Measurements from ENCODE around the gene RNU7-1. TPM values are rescaled to one million over a fixed set of nuclear protein-coding genes. Genes with fewer than 3 reads are reported as not detected.

The RNU7-1 gene
- total RNA-seq, 1 donor from 2014 or later, result not detected

DNA sequence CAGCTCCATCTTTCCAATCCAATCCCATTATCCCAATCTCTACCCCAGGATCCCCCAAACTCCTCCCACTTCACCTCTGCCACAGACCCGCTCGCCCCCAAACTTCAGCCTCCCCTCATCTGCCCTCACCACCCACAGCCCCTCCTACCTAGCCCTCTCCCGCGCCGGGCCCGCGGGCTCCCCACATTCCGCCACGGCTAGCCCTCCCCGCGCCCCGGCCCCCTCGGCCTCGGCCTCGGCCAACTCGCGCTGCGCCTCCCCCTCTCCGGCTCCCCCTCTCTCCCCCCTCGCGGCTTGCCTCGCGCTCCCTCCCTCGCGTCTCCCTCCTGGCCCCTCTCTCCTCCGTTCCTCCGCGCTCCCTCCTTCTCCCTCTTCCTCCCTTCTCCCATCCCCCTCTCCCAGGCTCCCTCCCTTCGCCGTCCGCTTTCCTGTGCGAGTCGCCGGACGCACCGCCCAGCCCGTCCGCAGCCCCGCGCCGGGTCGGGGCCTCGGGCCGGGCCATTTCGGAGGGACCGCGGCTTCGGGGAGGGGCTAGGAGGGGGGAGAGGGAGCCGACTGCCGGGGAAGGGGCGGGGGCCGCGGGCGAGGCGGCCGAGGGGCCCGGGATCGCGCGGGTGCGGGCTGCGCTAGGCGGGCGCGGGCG is 16.1 kb upstream of the RNU7-1 start, which contains the start of gene ATN1:
ATN1 (plus strand) TSS at position 581 of the 643 bp plus-strand sequence. CDS start 6,043 bp downstream, outside the sequence.
- DNase-seq (ENCODE audit: low read depth, low spot score), result peak; percentile 57
- peaks cover 76% of the 10 kb centered on the region for H3K4me1 Mint-ChIP-seq
- TF ChIP-seq, protein P1, sequence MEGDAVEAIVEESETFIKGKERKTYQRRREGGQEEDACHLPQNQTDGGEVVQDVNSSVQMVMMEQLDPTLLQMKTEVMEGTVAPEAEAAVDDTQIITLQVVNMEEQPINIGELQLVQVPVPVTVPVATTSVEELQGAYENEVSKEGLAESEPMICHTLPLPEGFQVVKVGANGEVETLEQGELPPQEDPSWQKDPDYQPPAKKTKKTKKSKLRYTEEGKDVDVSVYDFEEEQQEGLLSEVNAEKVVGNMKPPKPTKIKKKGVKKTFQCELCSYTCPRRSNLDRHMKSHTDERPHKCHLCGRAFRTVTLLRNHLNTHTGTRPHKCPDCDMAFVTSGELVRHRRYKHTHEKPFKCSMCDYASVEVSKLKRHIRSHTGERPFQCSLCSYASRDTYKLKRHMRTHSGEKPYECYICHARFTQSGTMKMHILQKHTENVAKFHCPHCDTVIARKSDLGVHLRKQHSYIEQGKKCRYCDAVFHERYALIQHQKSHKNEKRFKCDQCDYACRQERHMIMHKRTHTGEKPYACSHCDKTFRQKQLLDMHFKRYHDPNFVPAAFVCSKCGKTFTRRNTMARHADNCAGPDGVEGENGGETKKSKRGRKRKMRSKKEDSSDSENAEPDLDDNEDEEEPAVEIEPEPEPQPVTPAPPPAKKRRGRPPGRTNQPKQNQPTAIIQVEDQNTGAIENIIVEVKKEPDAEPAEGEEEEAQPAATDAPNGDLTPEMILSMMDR (conservative IDR thresholded peaks at IDR 0.05), result no peak
- H3K27ac Mint-ChIP-seq (ENCODE audit: unreplicated experiment), result peak within 1 kb of the TSS; percentile 98
- peaks cover 3% of the 10 kb centered on the region for H3K36me3 Mint-ChIP-seq (ENCODE audit: low read depth)
- no peaks in the 10 kb centered on the region for H3K27me3 Mint-ChIP-seq (ENCODE audit: low read depth)
- no peaks in the 10 kb centered on the region for H3K9me3 Mint-ChIP-seq
- H3K4me3 Mint-ChIP-seq, result peak within 1 kb of the TSS; percentile 98

DNA sequence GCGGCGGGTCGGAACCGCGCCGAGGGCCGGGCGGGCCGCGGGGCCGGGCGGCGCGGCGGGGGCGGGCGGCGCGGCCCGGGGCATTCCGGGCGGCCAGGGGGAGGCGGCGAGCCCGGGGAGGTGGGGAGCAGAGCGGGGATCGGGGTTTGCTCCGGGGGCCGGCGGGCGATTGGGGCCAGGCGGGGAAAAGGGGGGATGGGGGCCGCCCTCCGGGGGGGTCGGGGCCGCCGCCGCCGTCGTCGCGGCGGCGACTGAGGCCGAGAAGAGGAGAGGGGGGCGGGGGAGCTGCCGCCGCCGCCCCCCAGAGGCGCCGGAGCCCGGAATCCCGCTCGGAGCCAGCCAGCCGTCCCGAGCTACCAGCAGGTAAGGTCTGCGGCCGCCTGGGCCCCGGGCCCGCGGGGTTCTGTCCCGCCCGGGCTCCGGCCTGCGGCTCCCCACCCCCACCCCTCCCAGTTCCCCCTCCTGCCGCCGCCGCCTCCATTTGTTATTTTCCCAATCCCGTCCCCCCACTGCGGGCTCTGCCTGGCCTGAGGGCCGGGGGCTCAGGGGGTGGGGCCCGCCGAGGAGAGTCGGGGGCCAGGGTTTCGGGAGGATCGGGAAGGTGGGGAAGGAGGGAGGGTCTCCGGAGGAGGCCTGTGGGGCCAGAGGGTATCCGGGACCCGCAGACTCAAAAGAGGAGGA is 15.5 kb upstream of the RNU7-1 start:
- no peak for DNase-seq (ENCODE audit: low read depth, low spot score)
- TF ChIP-seq, protein P1 (conservative IDR thresholded peaks at IDR 0.05), result no peak
- H3K4me3 Mint-ChIP-seq, result peak overlapping the region; percentile 98

DNA sequence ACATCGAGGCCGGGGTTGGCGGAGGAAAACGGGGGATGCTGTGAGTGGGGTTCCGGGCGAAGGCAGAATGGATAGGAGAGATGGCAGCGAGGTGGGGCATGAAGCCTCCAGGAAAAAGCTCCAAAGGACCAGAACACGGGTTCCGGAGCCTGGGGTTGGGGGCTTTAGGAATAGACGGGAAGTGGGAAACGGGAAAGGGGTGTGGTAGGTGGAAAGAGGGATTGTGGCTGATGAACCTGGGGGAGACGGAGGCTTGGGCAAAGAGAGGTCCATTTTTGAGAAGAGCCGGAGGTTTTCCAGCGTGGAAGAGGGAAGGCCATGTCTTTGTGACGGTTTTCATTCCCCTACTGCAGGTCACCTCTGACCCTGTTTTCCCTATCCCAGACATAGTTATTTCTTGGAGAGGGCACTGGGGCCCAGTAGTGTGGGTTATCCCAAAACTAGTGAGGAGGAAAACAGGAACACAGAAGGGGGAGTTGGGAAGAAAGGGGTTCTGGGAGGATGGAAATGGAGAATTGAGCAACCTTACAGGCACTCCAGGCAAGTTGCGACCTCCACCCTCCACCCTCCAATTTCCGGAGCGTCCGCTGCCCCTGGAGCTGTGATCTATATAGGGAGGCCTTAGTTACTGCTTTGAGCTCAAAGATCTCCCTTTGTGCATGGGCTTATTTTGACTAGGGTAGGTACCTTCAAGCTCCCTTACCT is 14.8 kb upstream of the RNU7-1 start:
- Mint-ChIP-seq H3K4me3 (peak overlapping the region; percentile 98), H3K4me1 (peaks cover 70% of the 10 kb centered on the region), H3K27me3 (ENCODE audit: low read depth) (no peaks in the 10 kb centered on the region), H3K36me3 (ENCODE audit: low read depth) (peaks cover 5% of the 10 kb centered on the region), H3K9me3 (no peaks in the 10 kb centered on the region), H3K27ac (ENCODE audit: unreplicated experiment) (peak overlapping the region; percentile 98)
- TF ChIP-seq, protein P1 (conservative IDR thresholded peaks at IDR 0.05), result no peak
- no peak for DNase-seq (ENCODE audit: low read depth, low spot score)

More for the DNA sequence above, 15.5 kb upstream of the RNU7-1 start:
- H3K27me3 Mint-ChIP-seq (ENCODE audit: low read depth), result no peaks in the 10 kb centered on the region
- H3K9me3 Mint-ChIP-seq, result no peaks in the 10 kb centered on the region
- peaks cover 3% of the 10 kb centered on the region for H3K36me3 Mint-ChIP-seq (ENCODE audit: low read depth)
- peaks cover 76% of the 10 kb centered on the region for H3K4me1 Mint-ChIP-seq
- peak overlapping the region; percentile 98 for H3K27ac Mint-ChIP-seq (ENCODE audit: unreplicated experiment)

DNA sequence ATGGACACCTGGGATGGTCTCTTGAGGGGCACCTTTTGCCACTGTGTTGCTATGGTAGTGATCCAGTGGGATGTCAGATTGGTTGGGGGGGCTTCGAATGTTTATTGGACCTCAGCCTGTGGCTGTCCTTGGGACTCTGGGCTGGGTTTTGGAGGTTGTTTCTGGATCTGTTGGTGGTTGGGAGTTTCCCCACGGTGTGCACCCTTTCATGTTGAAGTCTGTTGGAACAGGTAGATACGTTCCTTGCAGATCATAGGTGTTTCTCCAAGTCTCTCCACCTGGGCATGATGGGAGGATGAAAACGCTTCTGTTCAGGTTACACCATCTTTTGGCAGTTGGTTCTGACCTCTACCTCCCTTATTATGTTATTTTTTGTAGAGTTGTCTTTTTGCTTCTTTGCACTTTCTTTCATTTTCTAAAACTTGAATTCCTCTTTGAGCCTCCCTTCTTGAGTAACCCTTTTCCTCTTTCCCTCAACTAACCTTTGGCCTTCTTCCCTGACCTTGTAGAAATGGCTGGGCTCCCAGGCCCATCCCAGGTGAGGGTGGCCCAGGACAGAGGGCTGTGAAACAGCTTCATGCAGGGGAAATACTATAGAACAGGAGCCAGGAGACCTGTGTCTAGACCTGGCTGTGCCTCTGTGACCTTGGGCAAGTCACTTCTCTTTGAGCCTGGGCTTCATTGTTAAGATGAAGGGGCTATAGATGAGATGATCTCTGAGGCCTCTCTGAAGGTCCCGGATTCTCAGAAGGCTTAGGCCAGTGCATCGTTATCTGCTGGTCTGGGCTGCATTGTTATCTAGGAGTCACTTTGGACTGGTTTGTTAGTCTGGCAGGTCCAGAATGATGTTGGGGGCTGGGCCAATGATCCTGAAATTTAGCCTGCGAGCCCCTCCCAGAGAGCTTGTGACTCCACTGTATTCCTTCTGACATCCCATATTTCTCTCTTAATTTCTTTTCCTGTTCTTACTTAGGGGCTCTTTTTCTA is 13.9 kb upstream of the RNU7-1 start:
- peaks cover 61% of the 10 kb centered on the region for H3K4me1 Mint-ChIP-seq
- no peak overlapping the region for H3K27ac Mint-ChIP-seq (ENCODE audit: unreplicated experiment)
- peak overlapping the region; percentile 98 for H3K4me3 Mint-ChIP-seq
- H3K36me3 Mint-ChIP-seq (ENCODE audit: low read depth), result peaks cover 6% of the 10 kb centered on the region
- H3K27me3 Mint-ChIP-seq (ENCODE audit: low read depth), result no peaks in the 10 kb centered on the region
- H3K9me3 Mint-ChIP-seq, result no peaks in the 10 kb centered on the region
- TF ChIP-seq, protein P1 (conservative IDR thresholded peaks at IDR 0.05), result no peak
- DNase-seq (ENCODE audit: low read depth, low spot score), result no peak

DNA sequence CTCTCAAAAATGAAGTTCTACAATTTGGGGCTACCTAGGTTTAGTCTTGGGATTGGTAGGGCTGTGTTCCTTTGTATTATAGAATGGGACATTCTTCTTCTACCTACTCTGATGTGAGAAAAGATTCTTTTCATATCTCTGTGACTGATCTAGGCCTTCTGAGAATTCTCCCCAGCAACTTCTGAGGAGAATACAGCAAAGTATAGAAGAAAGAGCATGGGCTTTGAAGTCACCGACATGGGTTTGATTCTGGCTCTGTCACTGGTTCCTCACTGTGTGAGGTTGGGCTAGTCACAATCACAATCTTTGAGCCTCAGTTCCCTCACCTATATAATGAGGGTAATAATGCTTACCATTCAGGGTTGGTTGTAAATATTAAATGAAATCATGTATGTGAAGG is 10.8 kb upstream of the RNU7-1 start:
- TF ChIP-seq, protein P1 (conservative IDR thresholded peaks at IDR 0.05), result no peak
- no peaks in the 10 kb centered on the region for H3K9me3 Mint-ChIP-seq
- H3K4me3 Mint-ChIP-seq, result peak overlapping the region; percentile 81
- peaks cover 4% of the 10 kb centered on the region for H3K27me3 Mint-ChIP-seq (ENCODE audit: low read depth)
- no peak for DNase-seq (ENCODE audit: low read depth, low spot score)
- peaks cover 13% of the 10 kb centered on the region for H3K36me3 Mint-ChIP-seq (ENCODE audit: low read depth)
- H3K4me1 Mint-ChIP-seq, result peaks cover 47% of the 10 kb centered on the region
- H3K27ac Mint-ChIP-seq (ENCODE audit: unreplicated experiment), result no peak overlapping the region
